ENCODE measurements around the gene ALMS1.
"Not testable (repeated sequence)": the region's sequence is repeated elsewhere in the genome, so short reads cannot be mapped to it uniquely, and the experiment has no call there.

DNA sequence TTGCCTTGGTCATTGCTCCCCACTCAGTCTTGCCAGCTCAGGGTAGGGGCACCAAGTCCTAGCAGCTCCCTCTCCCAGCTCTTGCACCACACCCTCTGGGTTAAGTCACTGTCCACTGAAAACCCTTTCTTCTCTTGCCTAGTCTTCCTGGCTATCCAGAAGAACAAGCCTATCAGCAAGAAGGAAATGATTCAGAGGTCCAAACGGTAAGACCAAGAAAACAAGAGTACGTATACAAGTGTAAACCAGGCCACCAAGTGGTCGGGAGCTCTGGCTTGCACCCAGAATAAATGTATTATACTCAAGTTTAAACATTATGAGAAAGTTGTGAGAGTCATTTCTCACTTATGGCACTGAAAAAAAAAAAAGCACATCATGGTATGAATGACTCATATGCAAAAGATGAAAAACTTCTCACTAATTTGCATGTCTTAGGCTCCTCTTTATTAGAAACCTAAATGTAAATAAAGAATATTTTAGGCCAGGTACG lies 217.5 kb downstream of the ALMS1 start:
- TF ChIP-seq, protein P1, sequence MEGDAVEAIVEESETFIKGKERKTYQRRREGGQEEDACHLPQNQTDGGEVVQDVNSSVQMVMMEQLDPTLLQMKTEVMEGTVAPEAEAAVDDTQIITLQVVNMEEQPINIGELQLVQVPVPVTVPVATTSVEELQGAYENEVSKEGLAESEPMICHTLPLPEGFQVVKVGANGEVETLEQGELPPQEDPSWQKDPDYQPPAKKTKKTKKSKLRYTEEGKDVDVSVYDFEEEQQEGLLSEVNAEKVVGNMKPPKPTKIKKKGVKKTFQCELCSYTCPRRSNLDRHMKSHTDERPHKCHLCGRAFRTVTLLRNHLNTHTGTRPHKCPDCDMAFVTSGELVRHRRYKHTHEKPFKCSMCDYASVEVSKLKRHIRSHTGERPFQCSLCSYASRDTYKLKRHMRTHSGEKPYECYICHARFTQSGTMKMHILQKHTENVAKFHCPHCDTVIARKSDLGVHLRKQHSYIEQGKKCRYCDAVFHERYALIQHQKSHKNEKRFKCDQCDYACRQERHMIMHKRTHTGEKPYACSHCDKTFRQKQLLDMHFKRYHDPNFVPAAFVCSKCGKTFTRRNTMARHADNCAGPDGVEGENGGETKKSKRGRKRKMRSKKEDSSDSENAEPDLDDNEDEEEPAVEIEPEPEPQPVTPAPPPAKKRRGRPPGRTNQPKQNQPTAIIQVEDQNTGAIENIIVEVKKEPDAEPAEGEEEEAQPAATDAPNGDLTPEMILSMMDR (IDR thresholded peaks at IDR 0.05; ENCODE audit: poor library complexity) = not testable (repeated sequence)
- not testable (repeated sequence) for TF ChIP-seq EZH2 (IDR thresholded peaks at IDR 0.05; ENCODE audit: borderline replicate concordance)

All from hepatocyte (in vitro differentiated cells).